ENCODE measurements around the gene SH3GL1. TPM values are rescaled to one million over a fixed set of nuclear protein-coding genes. Genes with fewer than 3 reads are reported as not detected.

SH3GL1 gene
- total RNA-seq, 2 donors from 2014 or later = 47.3 to 56.9 TPM

- DNase-seq (ENCODE audit: low spot score) (no peak), ATAC-seq (ENCODE audit: insufficient number of reproducible peaks, low FRiP score, low read depth) (no peak)
- H3K27me3 ChIP-seq (replicated peaks; ENCODE audit: insufficient read depth) = no peaks in the 10 kb centered on the region
- peaks cover 36% of the 10 kb centered on the region for H3K36me3 ChIP-seq
- H3K4me1 ChIP-seq (ENCODE audit: control insufficient read depth in 1 of 2, low read depth in 2 of 2) = no peaks in the 10 kb centered on the region
- no peak overlapping the region for H3K4me3 ChIP-seq
- TF ChIP-seq, protein P1, sequence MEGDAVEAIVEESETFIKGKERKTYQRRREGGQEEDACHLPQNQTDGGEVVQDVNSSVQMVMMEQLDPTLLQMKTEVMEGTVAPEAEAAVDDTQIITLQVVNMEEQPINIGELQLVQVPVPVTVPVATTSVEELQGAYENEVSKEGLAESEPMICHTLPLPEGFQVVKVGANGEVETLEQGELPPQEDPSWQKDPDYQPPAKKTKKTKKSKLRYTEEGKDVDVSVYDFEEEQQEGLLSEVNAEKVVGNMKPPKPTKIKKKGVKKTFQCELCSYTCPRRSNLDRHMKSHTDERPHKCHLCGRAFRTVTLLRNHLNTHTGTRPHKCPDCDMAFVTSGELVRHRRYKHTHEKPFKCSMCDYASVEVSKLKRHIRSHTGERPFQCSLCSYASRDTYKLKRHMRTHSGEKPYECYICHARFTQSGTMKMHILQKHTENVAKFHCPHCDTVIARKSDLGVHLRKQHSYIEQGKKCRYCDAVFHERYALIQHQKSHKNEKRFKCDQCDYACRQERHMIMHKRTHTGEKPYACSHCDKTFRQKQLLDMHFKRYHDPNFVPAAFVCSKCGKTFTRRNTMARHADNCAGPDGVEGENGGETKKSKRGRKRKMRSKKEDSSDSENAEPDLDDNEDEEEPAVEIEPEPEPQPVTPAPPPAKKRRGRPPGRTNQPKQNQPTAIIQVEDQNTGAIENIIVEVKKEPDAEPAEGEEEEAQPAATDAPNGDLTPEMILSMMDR (IDR thresholded peaks at IDR 0.05) = no peak
- H3K27ac ChIP-seq = no peak overlapping the region
- no peaks in the 10 kb centered on the region for H3K9me3 ChIP-seq
Observed at GRCh38 chr19:4358709-4359626, 41.4 kb downstream of the SH3GL1 start.

DNA sequence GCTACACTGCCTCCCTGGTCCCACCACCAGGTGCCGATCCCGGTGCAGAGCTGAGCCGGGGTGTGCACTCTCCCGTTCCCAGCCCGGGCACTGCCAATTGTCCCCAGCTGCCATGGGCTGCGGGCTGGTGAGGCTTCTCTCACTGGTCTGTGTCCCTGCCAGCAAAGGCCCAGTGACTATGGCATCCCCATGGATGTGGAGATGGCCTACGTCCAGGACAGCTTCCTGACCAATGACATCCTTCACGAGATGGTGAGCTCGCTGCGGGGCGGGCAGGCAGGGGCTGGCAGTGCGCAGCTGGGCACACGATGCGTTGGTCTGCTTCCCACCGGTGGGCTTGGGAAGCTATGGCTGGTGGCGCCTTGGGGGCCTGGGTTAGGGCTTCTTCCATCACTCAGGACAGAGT is 42.4 kb downstream of the SH3GL1 start:
- Histone ChIP-seq H3K27ac (no peak overlapping the region), H3K4me1 (ENCODE audit: control insufficient read depth in 1 of 2, low read depth in 2 of 2) (no peaks in the 10 kb centered on the region), H3K9me3 (no peaks in the 10 kb centered on the region), H3K27me3 (replicated peaks; ENCODE audit: insufficient read depth) (no peaks in the 10 kb centered on the region), H3K4me3 (no peak overlapping the region), H3K36me3 (peaks cover 25% of the 10 kb centered on the region)
- TF ChIP-seq, protein P1 (IDR thresholded peaks at IDR 0.05) = no peak
- no peak for DNase-seq (ENCODE audit: low spot score)
- no peak for ATAC-seq (ENCODE audit: insufficient number of reproducible peaks, low FRiP score, low read depth)

- DNase-seq (ENCODE audit: low spot score) = no peak
- TF ChIP-seq, protein P1 (IDR thresholded peaks at IDR 0.05) = no peak
- no peak overlapping the region for H3K27ac ChIP-seq
- no peak overlapping the region for H3K4me3 ChIP-seq
- no peak for ATAC-seq (ENCODE audit: insufficient number of reproducible peaks, low FRiP score, low read depth)
- H3K4me1 ChIP-seq (ENCODE audit: control insufficient read depth in 1 of 2, low read depth in 2 of 2) = no peaks in the 10 kb centered on the region
- peaks cover 20% of the 10 kb centered on the region for H3K36me3 ChIP-seq
- no peaks in the 10 kb centered on the region for H3K9me3 ChIP-seq
- no peaks in the 10 kb centered on the region for H3K27me3 ChIP-seq (replicated peaks; ENCODE audit: insufficient read depth)
Observed at GRCh38 chr19:4357095-4357797, 43.1 kb downstream of the SH3GL1 start.

GRCh38 chr19:4354897-4355296 is 45.5 kb downstream of the SH3GL1 start:
- Histone ChIP-seq H3K27ac (no peak overlapping the region), H3K27me3 (replicated peaks; ENCODE audit: insufficient read depth) (no peaks in the 10 kb centered on the region), H3K36me3 (peaks cover 4% of the 10 kb centered on the region), H3K9me3 (no peaks in the 10 kb centered on the region), H3K4me3 (no peak overlapping the region), H3K4me1 (ENCODE audit: control insufficient read depth in 1 of 2, low read depth in 2 of 2) (no peaks in the 10 kb centered on the region)
- ATAC-seq (ENCODE audit: insufficient number of reproducible peaks, low FRiP score, low read depth) (no peak), DNase-seq (ENCODE audit: low spot score) (no peak)
- TF ChIP-seq, protein P1 (IDR thresholded peaks at IDR 0.05) = no peak

DNA sequence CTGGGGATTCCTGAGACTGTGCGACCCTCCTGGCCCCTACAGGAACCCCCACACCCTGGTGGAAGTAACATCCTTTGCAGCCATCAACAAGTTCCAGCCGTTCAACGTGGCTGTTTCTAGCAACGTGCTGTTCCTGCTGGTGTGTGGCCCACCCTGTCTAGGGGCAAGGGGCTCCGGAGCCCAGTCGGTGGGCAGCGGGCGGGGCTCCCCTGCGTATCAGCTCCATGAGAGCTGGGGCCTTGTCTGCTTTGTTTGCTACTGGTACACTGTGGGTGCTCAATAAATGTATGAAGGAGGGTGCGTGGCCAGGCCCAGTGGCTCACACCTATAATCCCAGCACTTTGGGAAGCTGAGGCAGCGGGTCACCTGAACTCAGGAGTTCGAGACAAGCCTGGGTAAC is 46.1 kb downstream of the SH3GL1 start:
- Histone ChIP-seq H3K36me3 (peaks cover 3% of the 10 kb centered on the region), H3K27ac (no peak overlapping the region), H3K9me3 (no peaks in the 10 kb centered on the region), H3K4me1 (ENCODE audit: control insufficient read depth in 1 of 2, low read depth in 2 of 2) (no peaks in the 10 kb centered on the region), H3K4me3 (no peak overlapping the region), H3K27me3 (replicated peaks; ENCODE audit: insufficient read depth) (no peaks in the 10 kb centered on the region)
- no peak for DNase-seq (ENCODE audit: low spot score)
- TF ChIP-seq, protein P1 (IDR thresholded peaks at IDR 0.05) = no peak
- no peak for ATAC-seq (ENCODE audit: insufficient number of reproducible peaks, low FRiP score, low read depth)
